Measurements from ENCODE around the gene RAB31. TPM values are rescaled to one million over a fixed set of nuclear protein-coding genes. Genes with fewer than 3 reads are reported as not detected.

The RAB31 gene
- total RNA-seq, 1 experiment from 2014 or later = 6.1 TPM

GRCh38 chr18:9755110-9755509, 47.0 kb downstream of the RAB31 start:
- no peaks in the 10 kb centered on the region for H3K27me3 ChIP-seq (replicated peaks; ENCODE audit: insufficient read depth, low read depth, low read length, poor library complexity)
- no peak for DNase-seq (ENCODE audit: low spot score)
- H3K27ac ChIP-seq (ENCODE audit: low read depth, low read length, poor library complexity, severe bottlenecking) = no peak overlapping the region
- BruUV-seq (replicated peaks) = no TSS peak
- H3K4me3 ChIP-seq (ENCODE audit: low read depth, low read length, poor library complexity, severe bottlenecking) = no peak overlapping the region
- POLR2A ChIA-PET (ENCODE audit: low non-redundant PET) = interaction anchor here (0.5 kb wide), 1 partner anchor 36 kb away, joined by 9 read pairs; no protein-coding TSS in a partner anchor
- no peaks in the 10 kb centered on the region for H3K36me3 ChIP-seq (ENCODE audit: insufficient read depth, low read length, poor library complexity, severe bottlenecking)
- TF ChIP-seq EZH2 (IDR thresholded peaks at IDR 0.05; ENCODE audit: borderline replicate concordance, low read depth, low read length, poor library complexity, severe bottlenecking) (no peak), CTCF (conservative IDR thresholded peaks at IDR 0.05; ENCODE audit: low read depth, low read length) (no peak)
- H3K4me1 ChIP-seq (ENCODE audit: insufficient read depth, low read length, poor library complexity, severe bottlenecking) = peaks cover 8% of the 10 kb centered on the region
- intact Hi-C loops (cut with micrococcal nuclease; ENCODE audit: unreplicated experiment) = no loop called here
- CTCF ChIA-PET = no interaction called here
- no peaks in the 10 kb centered on the region for H3K9me3 ChIP-seq (ENCODE audit: low read depth, low read length, poor library complexity, severe bottlenecking)

- no TSS peak for BruUV-seq (replicated peaks)
- Histone ChIP-seq H3K9me3 (ENCODE audit: low read depth, low read length, poor library complexity, severe bottlenecking) (no peaks in the 10 kb centered on the region), H3K4me1 (ENCODE audit: insufficient read depth, low read length, poor library complexity, severe bottlenecking) (peaks cover 8% of the 10 kb centered on the region), H3K4me3 (ENCODE audit: low read depth, low read length, poor library complexity, severe bottlenecking) (no peak overlapping the region), H3K27ac (ENCODE audit: low read depth, low read length, poor library complexity, severe bottlenecking) (no peak overlapping the region), H3K36me3 (ENCODE audit: insufficient read depth, low read length, poor library complexity, severe bottlenecking) (no peaks in the 10 kb centered on the region), H3K27me3 (replicated peaks; ENCODE audit: insufficient read depth, low read depth, low read length, poor library complexity) (no peaks in the 10 kb centered on the region)
- intact Hi-C loops (cut with micrococcal nuclease; ENCODE audit: unreplicated experiment) = no loop called here
- ChIA-PET POLR2A (ENCODE audit: low non-redundant PET) (interaction anchor here (0.5 kb wide), 1 partner anchor 36 kb away, joined by 9 read pairs; no protein-coding TSS in a partner anchor), CTCF (no interaction called here)
- DNase-seq (ENCODE audit: low spot score) = no peak
- TF ChIP-seq EZH2 (IDR thresholded peaks at IDR 0.05; ENCODE audit: borderline replicate concordance, low read depth, low read length, poor library complexity, severe bottlenecking) (no peak), CTCF (conservative IDR thresholded peaks at IDR 0.05; ENCODE audit: low read depth, low read length) (no peak)
These were observed 47.5 kb downstream of the RAB31 start for GRCh38 chr18:9755615-9756014.

- BruUV-seq (replicated peaks) = no TSS peak
- no peak for TF ChIP-seq CTCF (conservative IDR thresholded peaks at IDR 0.05; ENCODE audit: low read depth, low read length)
- no peak for TF ChIP-seq EZH2 (IDR thresholded peaks at IDR 0.05; ENCODE audit: borderline replicate concordance, low read depth, low read length, poor library complexity, severe bottlenecking)
- intact Hi-C loops (cut with micrococcal nuclease; ENCODE audit: unreplicated experiment) = no loop called here
- no peak overlapping the region for H3K4me3 ChIP-seq (ENCODE audit: low read depth, low read length, poor library complexity, severe bottlenecking)
- no peaks in the 10 kb centered on the region for H3K27me3 ChIP-seq (replicated peaks; ENCODE audit: insufficient read depth, low read depth, low read length, poor library complexity)
- H3K9me3 ChIP-seq (ENCODE audit: low read depth, low read length, poor library complexity, severe bottlenecking) = no peaks in the 10 kb centered on the region
- H3K4me1 ChIP-seq (ENCODE audit: insufficient read depth, low read length, poor library complexity, severe bottlenecking) = peaks cover 8% of the 10 kb centered on the region
- ChIA-PET CTCF (no interaction called here), POLR2A (ENCODE audit: low non-redundant PET) (no interaction called here)
- DNase-seq (ENCODE audit: low spot score) = no peak
- H3K36me3 ChIP-seq (ENCODE audit: insufficient read depth, low read length, poor library complexity, severe bottlenecking) = no peaks in the 10 kb centered on the region
- H3K27ac ChIP-seq (ENCODE audit: low read depth, low read length, poor library complexity, severe bottlenecking) = no peak overlapping the region
These were observed 48.3 kb downstream of the RAB31 start for GRCh38 chr18:9756271-9756932.
